Dedifferentiated amniotic fluid mesenchymal stem cell (primary cell): ENCODE data around the gene APOBEC2.

Experiments used
- DNase-seq: peaks from one replicate; pipeline ENCODE4 v3.0.0-alpha.2; 2016; ENCODE audit errors: extremely low spot score

The APOBEC2 gene

GRCh38 chr6:41037107-41037900 is 15.7 kb upstream of the APOBEC2 start:
- DNase-seq = no peak

GRCh38 chr6:41038205-41038604 is 14.8 kb upstream of the APOBEC2 start:
- no peak for DNase-seq

- no peak for DNase-seq
These were observed 13.7 kb upstream of the APOBEC2 start, which contains the start of gene UNC5CL for GRCh38 chr6:41039060-41039998. TSS of gene UNC5CL (minus strand) at chr6:41039221. CDS start at chr6:41035074, 4,147 bp downstream.

- no peak for DNase-seq
These were observed 12.7 kb upstream of the APOBEC2 start for GRCh38 chr6:41040101-41040939.

GRCh38 chr6:41040940-41041536 is 12.0 kb upstream of the APOBEC2 start:
- no peak for DNase-seq

GRCh38 chr6:41042226-41043055 is 10.6 kb upstream of the APOBEC2 start, which contains the start of gene TSPO2:
TSS of gene TSPO2 (plus strand) at chr6:41042467. CDS start at chr6:41042986, 519 bp downstream.
- DNase-seq = no peak

- DNase-seq = no peak
These were observed 9.9 kb upstream of the APOBEC2 start for GRCh38 chr6:41043151-41043550.

- no peak for DNase-seq
These were observed 7.3 kb upstream of the APOBEC2 start for GRCh38 chr6:41045664-41046063.

- DNase-seq = no peak
These were observed 6.9 kb upstream of the APOBEC2 start for GRCh38 chr6:41046084-41046483.

GRCh38 chr6:41047306-41047705 is 5.7 kb upstream of the APOBEC2 start:
- DNase-seq = no peak

- DNase-seq = no peak
These were observed 5.0 kb upstream of the APOBEC2 start for GRCh38 chr6:41047745-41048732.

GRCh38 chr6:41049521-41049920 is 3.5 kb upstream of the APOBEC2 start:
- DNase-seq = no peak

- no peak for DNase-seq
These were observed 3.0 kb upstream of the APOBEC2 start for GRCh38 chr6:41049955-41050354.

- no peak for DNase-seq
These were observed 2.5 kb upstream of the APOBEC2 start for GRCh38 chr6:41050536-41050935.

- DNase-seq = no peak
These were observed 1.1 kb upstream of the APOBEC2 start for GRCh38 chr6:41051873-41052272.

- no peak for DNase-seq
These were observed 1.5 kb downstream of the APOBEC2 start for GRCh38 chr6:41054511-41054910.

GRCh38 chr6:41055149-41055548 is 2.1 kb downstream of the APOBEC2 start:
- DNase-seq = no peak

GRCh38 chr6:41056768-41057490 is 3.9 kb downstream of the APOBEC2 start:
- DNase-seq = no peak
